Liver (tissue), 3 donors: ENCODE data around the gene MSH3.

Source experiments
- EGR1 ChIP-seq, 2 donors: IDR thresholded peaks; 2 replicates each; pipeline ENCODE4 v1.6.1; 2016 to 2018; ENCODE audit warnings: antibody characterized with exemption in 2 of 2, low read depth in 2 of 2
- GABPA ChIP-seq, 2 donors: IDR thresholded peaks in 1 of 2; conservative IDR thresholded peaks in 1 of 2; 2 replicates each; pipeline ENCODE4 v1.6.1; 2016; ENCODE audit warnings: antibody characterized with exemption in 2 of 2, mild to moderate bottlenecking in 1 of 2, moderate library complexity in 1 of 2
- JUND ChIP-seq, 2 donors: IDR thresholded peaks; 2 replicates each; pipeline ENCODE4 v1.6.1; 2016; ENCODE audit warnings: antibody characterized with exemption in 2 of 2
- RXRA ChIP-seq, 2 donors: IDR thresholded peaks; 2 replicates each; pipeline ENCODE4 v1.6.1; 2017 to 2018; ENCODE audit warnings: antibody characterized with exemption in 2 of 2, mild to moderate bottlenecking in 1 of 2
- SP1 ChIP-seq: IDR thresholded peaks from 2 replicates; pipeline ENCODE4 v1.6.1; 2018; ENCODE audit warnings: antibody characterized with exemption, mild to moderate bottlenecking
- TAF1 ChIP-seq: conservative IDR thresholded peaks from 2 replicates; pipeline ENCODE4 v1.6.1; 2016; ENCODE audit warnings: antibody characterized with exemption, mild to moderate bottlenecking
- YY1 ChIP-seq: IDR thresholded peaks from 2 replicates; pipeline ENCODE4 v1.6.1; 2016; ENCODE audit warnings: antibody characterized with exemption, mild to moderate bottlenecking
- ZBTB33 ChIP-seq: IDR thresholded peaks from 2 replicates; pipeline ENCODE4 v1.6.1; 2016; ENCODE audit warnings: antibody characterized with exemption
- TF ChIP-seq, protein P1 (sequence below): IDR thresholded peaks from 2 replicates; pipeline ENCODE4 v1.6.1; 2016; ENCODE audit warnings: antibody characterized with exemption, mild to moderate bottlenecking
- TF ChIP-seq, protein P2 (sequence below): fragments of 150-350 bp; IDR thresholded peaks from 2 replicates; pipeline ENCODE4 v1.5.1; 2017; ENCODE audit warnings: improper control_type of control experiment, low read depth, low read length; ENCODE audit not compliant: missing input control
- TF ChIP-seq, protein P3 (sequence below): IDR thresholded peaks from 2 replicates; pipeline ENCODE4 v1.6.1; 2016; ENCODE audit warnings: antibody characterized with exemption
- donor health status: healthy.
- donor health status: healthy.

GRCh38 chr5:80715887-80716286 is 61.4 kb downstream of the MSH3 start:
- TF ChIP-seq, protein P1, sequence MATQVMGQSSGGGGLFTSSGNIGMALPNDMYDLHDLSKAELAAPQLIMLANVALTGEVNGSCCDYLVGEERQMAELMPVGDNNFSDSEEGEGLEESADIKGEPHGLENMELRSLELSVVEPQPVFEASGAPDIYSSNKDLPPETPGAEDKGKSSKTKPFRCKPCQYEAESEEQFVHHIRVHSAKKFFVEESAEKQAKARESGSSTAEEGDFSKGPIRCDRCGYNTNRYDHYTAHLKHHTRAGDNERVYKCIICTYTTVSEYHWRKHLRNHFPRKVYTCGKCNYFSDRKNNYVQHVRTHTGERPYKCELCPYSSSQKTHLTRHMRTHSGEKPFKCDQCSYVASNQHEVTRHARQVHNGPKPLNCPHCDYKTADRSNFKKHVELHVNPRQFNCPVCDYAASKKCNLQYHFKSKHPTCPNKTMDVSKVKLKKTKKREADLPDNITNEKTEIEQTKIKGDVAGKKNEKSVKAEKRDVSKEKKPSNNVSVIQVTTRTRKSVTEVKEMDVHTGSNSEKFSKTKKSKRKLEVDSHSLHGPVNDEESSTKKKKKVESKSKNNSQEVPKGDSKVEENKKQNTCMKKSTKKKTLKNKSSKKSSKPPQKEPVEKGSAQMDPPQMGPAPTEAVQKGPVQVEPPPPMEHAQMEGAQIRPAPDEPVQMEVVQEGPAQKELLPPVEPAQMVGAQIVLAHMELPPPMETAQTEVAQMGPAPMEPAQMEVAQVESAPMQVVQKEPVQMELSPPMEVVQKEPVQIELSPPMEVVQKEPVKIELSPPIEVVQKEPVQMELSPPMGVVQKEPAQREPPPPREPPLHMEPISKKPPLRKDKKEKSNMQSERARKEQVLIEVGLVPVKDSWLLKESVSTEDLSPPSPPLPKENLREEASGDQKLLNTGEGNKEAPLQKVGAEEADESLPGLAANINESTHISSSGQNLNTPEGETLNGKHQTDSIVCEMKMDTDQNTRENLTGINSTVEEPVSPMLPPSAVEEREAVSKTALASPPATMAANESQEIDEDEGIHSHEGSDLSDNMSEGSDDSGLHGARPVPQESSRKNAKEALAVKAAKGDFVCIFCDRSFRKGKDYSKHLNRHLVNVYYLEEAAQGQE, result no peak
- no peak for TF ChIP-seq RXRA (IDR thresholded peaks at IDR 0.05)
- TF ChIP-seq, protein P2, sequence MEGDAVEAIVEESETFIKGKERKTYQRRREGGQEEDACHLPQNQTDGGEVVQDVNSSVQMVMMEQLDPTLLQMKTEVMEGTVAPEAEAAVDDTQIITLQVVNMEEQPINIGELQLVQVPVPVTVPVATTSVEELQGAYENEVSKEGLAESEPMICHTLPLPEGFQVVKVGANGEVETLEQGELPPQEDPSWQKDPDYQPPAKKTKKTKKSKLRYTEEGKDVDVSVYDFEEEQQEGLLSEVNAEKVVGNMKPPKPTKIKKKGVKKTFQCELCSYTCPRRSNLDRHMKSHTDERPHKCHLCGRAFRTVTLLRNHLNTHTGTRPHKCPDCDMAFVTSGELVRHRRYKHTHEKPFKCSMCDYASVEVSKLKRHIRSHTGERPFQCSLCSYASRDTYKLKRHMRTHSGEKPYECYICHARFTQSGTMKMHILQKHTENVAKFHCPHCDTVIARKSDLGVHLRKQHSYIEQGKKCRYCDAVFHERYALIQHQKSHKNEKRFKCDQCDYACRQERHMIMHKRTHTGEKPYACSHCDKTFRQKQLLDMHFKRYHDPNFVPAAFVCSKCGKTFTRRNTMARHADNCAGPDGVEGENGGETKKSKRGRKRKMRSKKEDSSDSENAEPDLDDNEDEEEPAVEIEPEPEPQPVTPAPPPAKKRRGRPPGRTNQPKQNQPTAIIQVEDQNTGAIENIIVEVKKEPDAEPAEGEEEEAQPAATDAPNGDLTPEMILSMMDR, result no peak
- TF ChIP-seq EGR1 (IDR thresholded peaks at IDR 0.05; ENCODE audit: low read depth in 2 of 2), result no peak
- TF ChIP-seq TAF1, result no peak
- TF ChIP-seq SP1, result no peak
- no peak for TF ChIP-seq YY1
- TF ChIP-seq, protein P3, sequence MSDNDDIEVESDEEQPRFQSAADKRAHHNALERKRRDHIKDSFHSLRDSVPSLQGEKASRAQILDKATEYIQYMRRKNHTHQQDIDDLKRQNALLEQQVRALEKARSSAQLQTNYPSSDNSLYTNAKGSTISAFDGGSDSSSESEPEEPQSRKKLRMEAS, result no peak
- no peak for TF ChIP-seq JUND (IDR thresholded peaks at IDR 0.05)
- no peak for TF ChIP-seq ZBTB33
- no peak for TF ChIP-seq GABPA (IDR thresholded peaks at IDR 0.05 in 1 of 2, conservative IDR thresholded peaks at IDR 0.05 in 1 of 2)
